ENCODE results near the gene RGS3. TPM values are rescaled to one million over a fixed set of nuclear protein-coding genes. Genes with fewer than 3 reads are reported as not detected.
A peak's percentile ranks its signal among the peaks of the same experiment; 100 is the strongest.

RGS3 gene
- total RNA-seq, 1 donor from 2014 or later = 66.2 TPM

DNA sequence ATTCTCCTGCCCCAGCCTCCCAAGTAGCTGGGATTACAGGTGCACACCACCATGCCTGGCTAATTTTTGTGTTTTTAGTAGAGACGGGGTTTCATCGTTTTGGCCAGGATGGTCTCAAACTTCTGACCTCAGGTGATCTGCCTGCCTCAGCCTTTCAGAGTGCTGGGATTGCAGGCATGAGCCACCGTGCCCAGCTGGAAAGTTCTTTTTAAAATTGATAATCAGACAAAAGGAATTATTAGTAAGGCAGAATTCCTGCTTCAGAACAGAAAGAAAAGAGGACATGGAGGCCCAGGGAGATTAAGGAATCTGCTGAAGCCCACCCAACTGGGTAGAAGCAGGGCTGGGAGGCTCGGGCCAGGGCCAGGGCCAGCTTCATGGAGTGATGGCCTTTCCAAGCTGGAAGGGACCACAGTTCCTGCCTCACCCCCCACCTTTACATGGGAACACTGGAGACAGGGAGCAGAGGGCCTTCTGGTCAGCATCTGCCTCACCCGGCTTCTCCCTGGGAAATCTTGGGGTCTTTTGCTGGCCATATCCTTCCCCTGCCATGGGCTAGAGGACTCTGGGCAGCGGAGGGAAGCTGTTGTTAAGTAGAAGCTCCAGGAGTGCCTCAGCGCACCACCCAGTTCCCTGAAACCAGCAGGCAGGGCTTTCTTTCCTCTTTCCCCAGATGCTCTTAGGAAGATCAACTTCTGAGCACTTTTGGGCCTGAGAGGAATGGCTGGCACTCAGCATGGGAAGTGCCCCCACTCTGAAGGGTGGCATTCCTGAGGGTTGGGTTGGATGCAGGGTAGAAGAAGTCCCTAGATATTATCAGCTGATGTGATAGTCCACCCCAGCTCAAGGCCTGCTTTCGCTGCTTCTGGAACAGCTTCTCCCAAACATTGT, 70.1 kb downstream of the RGS3 start:
- TF ChIP-seq CTCF (IDR thresholded peaks at IDR 0.05) = no peak
- H3K4me1 ChIP-seq = peaks cover 12% of the 10 kb centered on the region
- H3K27me3 ChIP-seq (ENCODE audit: low read depth) = no peaks in the 10 kb centered on the region
- intact Hi-C loops (cut with DNase I) = no loop called here
- no peak for DNase-seq
- H3K27ac ChIP-seq = no peak overlapping the region
- no peak for ATAC-seq
- no peak overlapping the region for H3K4me3 ChIP-seq
- H3K9me3 ChIP-seq = no peaks in the 10 kb centered on the region
- H3K36me3 ChIP-seq = peaks cover 40% of the 10 kb centered on the region

GRCh38 chr9:113535756-113536155, 72.2 kb downstream of the RGS3 start:
- intact Hi-C loops (cut with DNase I) = no loop called here
- peaks cover 35% of the 10 kb centered on the region for H3K36me3 ChIP-seq
- no peak overlapping the region for H3K27ac ChIP-seq
- no peak for TF ChIP-seq CTCF (IDR thresholded peaks at IDR 0.05)
- no peaks in the 10 kb centered on the region for H3K9me3 ChIP-seq
- DNase-seq (no peak), ATAC-seq (no peak)
- peaks cover 10% of the 10 kb centered on the region for H3K4me1 ChIP-seq
- no peaks in the 10 kb centered on the region for H3K27me3 ChIP-seq (ENCODE audit: low read depth)
- H3K4me3 ChIP-seq = no peak overlapping the region

GRCh38 chr9:113536166-113536482, 72.6 kb downstream of the RGS3 start:
- no peak for DNase-seq
- no peak overlapping the region for H3K27ac ChIP-seq
- H3K9me3 ChIP-seq = no peaks in the 10 kb centered on the region
- no peak overlapping the region for H3K4me3 ChIP-seq
- H3K4me1 ChIP-seq = peaks cover 13% of the 10 kb centered on the region
- intact Hi-C loops (cut with DNase I) = no loop called here
- no peak for ATAC-seq
- H3K36me3 ChIP-seq = peaks cover 37% of the 10 kb centered on the region
- H3K27me3 ChIP-seq (ENCODE audit: low read depth) = no peaks in the 10 kb centered on the region
- TF ChIP-seq CTCF (IDR thresholded peaks at IDR 0.05) = no peak

DNA sequence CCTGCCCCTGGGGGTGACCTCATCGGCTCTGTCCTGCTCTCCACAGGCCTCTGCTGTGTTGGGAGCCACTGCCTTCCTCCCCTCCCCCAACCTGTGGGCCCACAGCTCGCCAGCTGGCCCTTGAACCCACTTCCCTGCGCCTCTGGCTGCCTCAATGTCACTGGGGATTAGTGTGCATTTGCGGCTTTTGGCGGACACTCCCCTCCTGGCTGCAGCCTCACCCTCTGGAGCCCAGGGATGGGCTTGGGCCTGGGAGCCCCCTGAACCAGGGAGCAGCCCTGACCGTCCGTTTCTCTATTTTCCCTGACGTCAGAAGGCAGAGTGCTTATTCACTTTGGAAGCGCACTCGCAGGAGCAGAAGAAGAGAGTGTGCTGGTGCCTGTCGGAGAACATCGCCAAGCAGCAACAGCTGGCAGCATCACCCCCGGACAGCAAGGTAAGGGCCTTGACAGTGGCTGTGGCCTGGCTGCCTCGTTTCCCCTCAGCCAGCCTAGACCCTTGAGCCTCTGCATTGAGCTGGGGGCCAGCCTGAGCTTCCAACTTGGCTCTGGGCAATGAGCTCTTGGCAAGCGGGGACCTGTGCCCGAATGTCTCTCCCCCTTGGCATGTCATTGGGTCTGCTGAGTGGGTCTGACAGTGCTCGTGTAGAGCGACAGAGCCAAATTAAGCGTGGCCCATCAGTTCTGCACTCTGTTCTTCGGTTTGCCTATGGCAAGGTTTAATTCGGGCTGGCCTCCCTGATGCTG, 73.1 kb downstream of the RGS3 start:
- peak; percentile 20 to 29 for ATAC-seq

More for the DNA sequence above, 73.1 kb downstream of the RGS3 start:
- H3K27ac ChIP-seq = no peak overlapping the region
- H3K27me3 ChIP-seq (ENCODE audit: low read depth) = no peaks in the 10 kb centered on the region
- no peaks in the 10 kb centered on the region for H3K9me3 ChIP-seq
- no peak overlapping the region for H3K4me3 ChIP-seq
- no peak for TF ChIP-seq CTCF (IDR thresholded peaks at IDR 0.05)
- DNase-seq = no peak
- H3K36me3 ChIP-seq = peaks cover 39% of the 10 kb centered on the region
- H3K4me1 ChIP-seq = peaks cover 16% of the 10 kb centered on the region
- intact Hi-C loops (cut with DNase I) = no loop called here

All from lower lobe of right lung (tissue), 2 donors.